ENCODE data around the gene DPYSL5. TPM values are rescaled to one million over a fixed set of nuclear protein-coding genes. Genes with fewer than 3 reads are reported as not detected.
"Not testable (repeated sequence)": the region's sequence is repeated elsewhere in the genome, so short reads cannot be mapped to it uniquely, and the experiment has no call there.

The DPYSL5 gene
- total RNA-seq, 1 experiment from 2014 or later, result not detected

- no peaks in the 10 kb centered on the region for H3K36me3 Mint-ChIP-seq (ENCODE audit: insufficient read depth, unreplicated experiment)
- no peaks in the 10 kb centered on the region for H3K9me3 Mint-ChIP-seq (ENCODE audit: low read depth, unreplicated experiment)
- H3K27ac Mint-ChIP-seq (ENCODE audit: unreplicated experiment), result no peak overlapping the region
- no peak overlapping the region for H3K4me3 Mint-ChIP-seq (ENCODE audit: low read depth, unreplicated experiment)
- no peak for DNase-seq
- peaks cover 56% of the 10 kb centered on the region for H3K27me3 Mint-ChIP-seq (ENCODE audit: unreplicated experiment)
- no peaks in the 10 kb centered on the region for H3K4me1 Mint-ChIP-seq (ENCODE audit: low read depth, unreplicated experiment)
- BruUV-seq (replicated peaks), result no TSS peak
- intact Hi-C loops (cut with micrococcal nuclease; ENCODE audit: unreplicated experiment), result no loop called here
- no peak for TF ChIP-seq CTCF (IDR thresholded peaks at IDR 0.05; ENCODE audit: unreplicated experiment)
- CTCF ChIA-PET, result interaction anchor here (1.1 kb wide), 1 partner anchor 34 kb away, joined by 3 read pairs; no protein-coding TSS in a partner anchor
These were observed 35.9 kb upstream of the DPYSL5 start for GRCh38 chr2:26811791-26812694.

DNA sequence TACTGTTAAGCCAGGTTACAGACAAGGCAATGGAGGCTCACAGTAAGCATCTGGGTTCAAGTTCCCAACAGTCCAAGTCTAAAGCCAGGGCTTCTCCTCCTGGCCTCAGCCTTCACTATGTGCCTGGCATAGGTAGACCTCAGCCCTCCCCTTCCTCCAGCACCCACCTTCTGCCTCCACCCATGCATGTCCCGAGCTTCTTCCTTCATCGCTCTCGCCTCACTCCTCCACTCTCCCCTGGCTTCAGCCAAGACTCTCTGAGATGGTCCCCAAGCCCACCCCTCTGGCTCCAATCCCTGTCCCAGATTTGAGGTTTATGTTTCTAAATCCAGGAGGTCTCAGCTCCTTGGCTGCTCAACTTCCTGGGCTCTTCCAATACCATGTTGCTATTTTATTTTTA is 35.2 kb upstream of the DPYSL5 start:
- no peaks in the 10 kb centered on the region for H3K36me3 Mint-ChIP-seq (ENCODE audit: insufficient read depth, unreplicated experiment)

GRCh38 chr2:26814072-26814765 is 33.7 kb upstream of the DPYSL5 start:
- CTCF ChIA-PET; H3K4me1 Mint-ChIP-seq (ENCODE audit: low read depth, unreplicated experiment); H3K4me3 Mint-ChIP-seq (ENCODE audit: low read depth, unreplicated experiment): not testable (repeated sequence)

More for the DNA sequence above, 35.2 kb upstream of the DPYSL5 start:
- BruUV-seq (replicated peaks), result no TSS peak
- DNase-seq, result no peak
- no peak overlapping the region for H3K27ac Mint-ChIP-seq (ENCODE audit: unreplicated experiment)
- CTCF ChIA-PET, result no interaction called here
- peaks cover 63% of the 10 kb centered on the region for H3K27me3 Mint-ChIP-seq (ENCODE audit: unreplicated experiment)
- no peaks in the 10 kb centered on the region for H3K4me1 Mint-ChIP-seq (ENCODE audit: low read depth, unreplicated experiment)
- intact Hi-C loops (cut with micrococcal nuclease; ENCODE audit: unreplicated experiment), result no loop called here
- no peak overlapping the region for H3K4me3 Mint-ChIP-seq (ENCODE audit: low read depth, unreplicated experiment)
- no peaks in the 10 kb centered on the region for H3K9me3 Mint-ChIP-seq (ENCODE audit: low read depth, unreplicated experiment)
- no peak for TF ChIP-seq CTCF (IDR thresholded peaks at IDR 0.05; ENCODE audit: unreplicated experiment)

GRCh38 chr2:26816893-26817292 is 31.0 kb upstream of the DPYSL5 start:
- peaks cover 67% of the 10 kb centered on the region for H3K27me3 Mint-ChIP-seq (ENCODE audit: unreplicated experiment)
- CTCF ChIA-PET, result interaction anchor here (0.6 to 0.7 kb wide), 2 partner anchors 13 to 290 kb away, joined by 3 to 4 read pairs; no protein-coding TSS in a partner anchor
- no TSS peak for BruUV-seq (replicated peaks)
- no peaks in the 10 kb centered on the region for H3K36me3 Mint-ChIP-seq (ENCODE audit: insufficient read depth, unreplicated experiment)
- TF ChIP-seq CTCF (IDR thresholded peaks at IDR 0.05; ENCODE audit: unreplicated experiment), result no peak
- H3K4me1 Mint-ChIP-seq (ENCODE audit: low read depth, unreplicated experiment), result no peaks in the 10 kb centered on the region
- no peak overlapping the region for H3K4me3 Mint-ChIP-seq (ENCODE audit: low read depth, unreplicated experiment)
- intact Hi-C loops (cut with micrococcal nuclease; ENCODE audit: unreplicated experiment), result no loop called here
- DNase-seq, result peak; percentile 8
- no peak overlapping the region for H3K27ac Mint-ChIP-seq (ENCODE audit: unreplicated experiment)
- H3K9me3 Mint-ChIP-seq (ENCODE audit: low read depth, unreplicated experiment), result no peaks in the 10 kb centered on the region

More at GRCh38 chr2:26814072-26814765, 33.7 kb upstream of the DPYSL5 start:
- DNase-seq; H3K9me3 Mint-ChIP-seq (ENCODE audit: low read depth, unreplicated experiment); intact Hi-C loops (cut with micrococcal nuclease; ENCODE audit: unreplicated experiment); H3K36me3 Mint-ChIP-seq (ENCODE audit: insufficient read depth, unreplicated experiment); BruUV-seq (replicated peaks); H3K27ac Mint-ChIP-seq (ENCODE audit: unreplicated experiment): not testable (repeated sequence)
- peaks cover 78% of the 10 kb centered on the region for H3K27me3 Mint-ChIP-seq (ENCODE audit: unreplicated experiment)

All from Calu3 (cell line).